ENCODE measurements around the gene TMEM229A. TPM values are rescaled to one million over a fixed set of nuclear protein-coding genes. Genes with fewer than 3 reads are reported as not detected.
"Not testable (repeated sequence)": the region's sequence is repeated elsewhere in the genome, so short reads cannot be mapped to it uniquely, and the experiment has no call there.

TMEM229A gene
- total RNA-seq, 1 donor from 2014 or later = not detected

- H3K4me3 ChIP-seq (ENCODE audit: low read depth, low read length) = no peak overlapping the region
- DNase-seq (ENCODE audit: low read depth) = no peak
- no peak for TF ChIP-seq CTCF (conservative IDR thresholded peaks at IDR 0.05; ENCODE audit: low read depth, low read length)
Observed at GRCh38 chr7:124022551-124022950, 10.3 kb downstream of the TMEM229A start.

- DNase-seq (ENCODE audit: low read depth) = no peak
- no peak for TF ChIP-seq CTCF (conservative IDR thresholded peaks at IDR 0.05; ENCODE audit: low read depth, low read length)
- no peak overlapping the region for H3K4me3 ChIP-seq (ENCODE audit: low read depth, low read length)
Observed at GRCh38 chr7:124020060-124020459, 12.8 kb downstream of the TMEM229A start.

- TF ChIP-seq CTCF (conservative IDR thresholded peaks at IDR 0.05; ENCODE audit: low read depth, low read length) = no peak
- H3K4me3 ChIP-seq (ENCODE audit: low read depth, low read length) = no peak overlapping the region
- no peak for DNase-seq (ENCODE audit: low read depth)
Observed at GRCh38 chr7:124013306-124013705, 19.6 kb downstream of the TMEM229A start.

- no peak for DNase-seq (ENCODE audit: low read depth)
- H3K4me3 ChIP-seq (ENCODE audit: low read depth, low read length) = no peak overlapping the region
- no peak for TF ChIP-seq CTCF (conservative IDR thresholded peaks at IDR 0.05; ENCODE audit: low read depth, low read length)
Observed at GRCh38 chr7:124012864-124013263, 20.0 kb downstream of the TMEM229A start.

GRCh38 chr7:124009321-124009720 lies 23.5 kb downstream of the TMEM229A start:
- no peak for TF ChIP-seq CTCF (conservative IDR thresholded peaks at IDR 0.05; ENCODE audit: low read depth, low read length)
- DNase-seq (ENCODE audit: low read depth) = no peak
- H3K4me3 ChIP-seq (ENCODE audit: low read depth, low read length) = no peak overlapping the region

GRCh38 chr7:124008296-124008695 lies 24.6 kb downstream of the TMEM229A start:
- not testable (repeated sequence) for DNase-seq (ENCODE audit: low read depth); H3K4me3 ChIP-seq (ENCODE audit: low read depth, low read length)

- no peak for DNase-seq (ENCODE audit: low read depth)
- H3K4me3 ChIP-seq (ENCODE audit: low read depth, low read length) = no peak overlapping the region
- TF ChIP-seq CTCF (conservative IDR thresholded peaks at IDR 0.05; ENCODE audit: low read depth, low read length) = no peak
Observed at GRCh38 chr7:123999703-124000102, 33.2 kb downstream of the TMEM229A start.

GRCh38 chr7:123998921-123999320 lies 33.9 kb downstream of the TMEM229A start:
- no peak overlapping the region for H3K4me3 ChIP-seq (ENCODE audit: low read depth, low read length)
- no peak for TF ChIP-seq CTCF (conservative IDR thresholded peaks at IDR 0.05; ENCODE audit: low read depth, low read length)

More at GRCh38 chr7:123998921-123999320, 33.9 kb downstream of the TMEM229A start:
- DNase-seq (ENCODE audit: low read depth) = no peak
